Fibroblast of villous mesenchyme (primary cell): ENCODE results near the gene DHX38. TPM values are rescaled to one million over a fixed set of nuclear protein-coding genes. Genes with fewer than 3 reads are reported as not detected.

Experiments used
- DNase-seq: peaks from one replicate; pipeline ENCODE4 v3.0.0-alpha.2; 2010; ENCODE audit warnings: low read depth
- H3K4me3 ChIP-seq: 2 replicates; pipeline ENCODE4 v1.5.1; 2011; ENCODE audit warnings: low read depth, mild to moderate bottlenecking, low read length
- CTCF ChIP-seq: IDR thresholded peaks from 2 replicates; pipeline ENCODE4 v1.5.1; 2012; ENCODE audit warnings: low read depth, mild to moderate bottlenecking, low read length; ENCODE audit not compliant: insufficient read depth
- total RNA-seq: library from RNA; depleted of rRNA; stranded (reverse); fragments of >200 nt; gene quantifications from 2 replicates; pipeline ENCODE4 v1.2.3, GENCODE V29; 2012

Gene DHX38
- total RNA-seq, 1 donor: 59.6 TPM

GRCh38 chr16:72105978-72106377 lies 12.3 kb downstream of the DHX38 start:
- DNase-seq: no peak
- TF ChIP-seq CTCF: no peak

GRCh38 chr16:72107371-72107770 lies 13.7 kb downstream of the DHX38 start:
- TF ChIP-seq CTCF: no peak
- H3K4me3 ChIP-seq: no peak overlapping the region
- no peak for DNase-seq

More at GRCh38 chr16:72105978-72106377, 12.3 kb downstream of the DHX38 start:
- no peak overlapping the region for H3K4me3 ChIP-seq

- no peak for DNase-seq
- H3K4me3 ChIP-seq: no peak overlapping the region
- no peak for TF ChIP-seq CTCF
These were observed 14.9 kb downstream of the DHX38 start for GRCh38 chr16:72108353-72109102.

- no peak overlapping the region for H3K4me3 ChIP-seq
- DNase-seq: no peak
- TF ChIP-seq CTCF: no peak
These were observed 15.7 kb downstream of the DHX38 start for GRCh38 chr16:72109300-72109699.

GRCh38 chr16:72109966-72110530 lies 16.4 kb downstream of the DHX38 start:
- no peak overlapping the region for H3K4me3 ChIP-seq
- TF ChIP-seq CTCF: no peak
- DNase-seq: no peak

- H3K4me3 ChIP-seq: no peak overlapping the region
- no peak for TF ChIP-seq CTCF
- DNase-seq: no peak
These were observed 17.3 kb downstream of the DHX38 start for GRCh38 chr16:72110662-72111615.
